GM18861 (cell line): ENCODE measurements around the gene OTUD5.

Experiments
- ATAC-seq: cut with Tn5 transposase; IDR thresholded peaks from one replicate; pipeline ENCODE4 v1.9.1; 2021; ENCODE audit not compliant: unreplicated experiment

OTUD5 gene

DNA sequence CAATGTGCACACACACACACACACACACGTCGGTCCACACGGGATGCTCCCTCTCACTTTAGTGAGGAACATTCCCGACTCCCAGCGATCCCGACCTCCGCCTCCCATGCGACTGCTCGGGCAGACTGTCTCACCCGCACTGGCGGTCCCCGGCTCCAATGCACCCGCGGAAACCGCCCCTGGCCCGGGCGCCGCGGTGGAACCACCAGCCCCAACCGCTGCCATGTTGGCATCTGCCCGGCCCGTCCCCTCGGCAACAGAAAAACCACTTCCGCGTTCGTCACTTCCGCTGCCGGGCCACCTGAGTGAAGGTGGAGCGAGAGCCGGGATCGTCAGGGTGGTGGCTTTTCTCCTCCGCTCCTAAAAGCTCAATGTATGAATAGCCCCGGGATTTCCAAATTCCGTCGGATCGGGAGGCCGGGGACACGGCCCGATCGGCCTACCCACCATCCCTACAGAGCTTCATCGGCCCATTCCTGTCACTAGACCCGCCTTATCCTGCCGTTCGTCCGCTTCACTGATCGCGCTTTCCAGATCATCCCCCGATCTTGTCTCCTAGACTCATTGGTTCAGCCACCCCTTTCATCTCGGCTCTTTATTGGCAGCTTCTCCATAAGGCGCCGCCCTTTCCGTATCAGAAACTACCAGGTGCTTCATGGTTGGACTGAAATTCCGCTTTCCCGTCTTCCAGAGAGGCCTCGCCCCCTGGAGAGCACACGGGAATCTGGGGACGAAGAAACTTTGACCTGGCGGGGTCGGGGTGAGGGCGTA is 45.8 kb downstream of the OTUD5 start, which contains the start of gene SLC35A2:
TSS of gene SLC35A2 (minus strand) at position 235 of the 771 bp plus-strand sequence. CDS start at position 225, 10 bp downstream.
- peak; percentile 36 for ATAC-seq

DNA sequence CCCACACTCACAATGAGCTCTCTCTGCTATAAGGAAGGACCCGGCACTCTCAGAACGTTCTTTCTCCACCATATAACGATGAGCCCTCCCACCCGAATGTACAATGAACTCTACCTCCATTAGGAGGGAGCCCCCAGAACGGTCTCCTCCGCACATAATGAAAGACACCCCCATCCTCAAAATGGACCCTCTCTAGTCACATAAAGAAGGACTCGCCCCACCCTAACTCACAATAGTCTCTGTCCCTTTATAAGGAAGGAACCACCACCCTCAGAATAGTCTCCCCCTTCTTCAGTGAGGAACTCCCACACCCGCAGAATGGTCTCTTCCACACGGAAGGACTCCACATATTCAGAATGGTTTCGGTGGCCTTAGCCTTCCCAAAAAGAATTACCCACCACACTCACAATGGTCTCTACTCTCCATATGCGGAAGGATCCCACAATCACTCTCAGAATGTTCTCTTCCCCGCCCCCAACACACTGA is 46.4 kb downstream of the OTUD5 start:
- no peak for ATAC-seq

DNA sequence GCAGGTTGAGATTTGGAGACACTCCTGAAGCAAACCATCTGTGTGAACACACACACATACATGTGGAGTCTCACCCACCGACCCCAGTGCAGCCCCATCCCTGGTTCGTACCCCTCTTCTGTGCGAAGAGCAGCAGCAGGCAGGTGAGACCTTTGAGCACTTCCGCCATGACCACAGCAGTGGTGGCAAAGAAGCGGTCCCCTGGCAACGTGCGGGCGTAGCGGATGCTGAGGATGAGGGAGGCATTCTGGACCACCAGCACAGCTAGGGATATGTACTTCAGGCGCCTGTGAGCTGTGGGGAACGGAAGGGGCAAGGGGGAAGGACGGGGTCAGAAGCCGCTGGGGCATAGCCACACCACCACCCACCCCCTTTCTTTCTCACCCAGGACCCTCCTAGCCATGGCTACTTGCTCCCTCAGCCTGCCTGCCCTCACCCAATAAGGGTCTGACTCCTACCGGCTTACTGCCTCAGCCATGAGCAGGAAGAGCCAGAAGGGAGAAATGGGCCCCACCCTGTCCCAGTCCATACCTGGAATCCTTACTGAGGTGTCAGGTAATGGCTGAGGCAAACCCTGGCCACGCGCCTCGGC is 47.6 kb downstream of the OTUD5 start:
- ATAC-seq: no peak

DNA sequence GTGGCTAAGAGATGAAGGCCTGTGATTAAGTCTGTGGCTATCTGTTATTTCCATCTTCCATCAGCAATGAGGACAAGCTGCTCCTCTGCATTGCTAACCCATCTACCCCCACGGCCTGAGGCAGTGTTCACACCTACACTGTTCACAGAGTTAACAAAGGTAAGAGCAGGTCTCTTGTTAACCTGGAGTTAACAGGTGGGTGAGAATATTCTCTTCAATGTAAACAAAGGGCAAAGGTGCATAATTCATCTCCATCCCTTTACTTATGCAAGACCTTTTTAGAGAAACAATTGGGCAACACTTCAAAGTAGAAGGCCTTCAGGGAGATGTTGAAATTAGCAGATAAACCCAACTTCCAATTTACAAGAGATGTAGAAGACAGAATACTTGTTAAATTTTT is 48.8 kb downstream of the OTUD5 start:
- ATAC-seq: no peak

DNA sequence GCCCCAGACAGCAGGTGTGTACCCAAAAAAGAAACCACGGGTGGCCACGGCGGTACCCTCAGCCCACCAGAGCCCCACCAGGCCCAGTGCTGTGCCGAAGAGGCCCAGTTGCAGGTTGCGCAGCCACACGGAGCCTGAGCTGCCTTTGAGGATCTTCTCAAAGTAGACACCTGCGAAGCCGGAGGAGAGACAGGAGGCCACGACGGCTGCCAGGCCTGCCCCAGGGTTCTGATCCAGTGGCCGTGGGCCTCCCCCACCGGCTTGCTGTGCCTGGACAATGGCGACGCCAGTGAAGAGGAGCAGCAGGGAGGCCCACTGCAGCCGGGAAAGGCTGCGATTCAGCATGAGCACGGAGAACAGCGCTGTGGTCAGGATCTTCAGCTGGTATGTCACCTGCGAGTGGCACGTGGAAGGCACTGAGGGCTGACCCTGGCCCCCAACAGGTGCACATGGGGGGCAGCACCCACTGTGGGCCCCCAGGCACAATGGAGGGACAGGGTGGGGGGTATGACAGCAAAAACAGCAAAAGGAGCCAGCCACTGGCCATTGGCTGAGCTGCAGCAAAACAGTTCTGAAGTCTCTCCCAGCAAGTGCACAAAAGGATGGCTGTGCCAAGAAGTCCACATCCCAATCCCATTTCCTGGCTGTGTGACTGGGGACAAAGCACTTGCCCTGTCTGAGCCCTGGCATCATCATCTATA is 52.2 kb downstream of the OTUD5 start:
- ATAC-seq: no peak

DNA sequence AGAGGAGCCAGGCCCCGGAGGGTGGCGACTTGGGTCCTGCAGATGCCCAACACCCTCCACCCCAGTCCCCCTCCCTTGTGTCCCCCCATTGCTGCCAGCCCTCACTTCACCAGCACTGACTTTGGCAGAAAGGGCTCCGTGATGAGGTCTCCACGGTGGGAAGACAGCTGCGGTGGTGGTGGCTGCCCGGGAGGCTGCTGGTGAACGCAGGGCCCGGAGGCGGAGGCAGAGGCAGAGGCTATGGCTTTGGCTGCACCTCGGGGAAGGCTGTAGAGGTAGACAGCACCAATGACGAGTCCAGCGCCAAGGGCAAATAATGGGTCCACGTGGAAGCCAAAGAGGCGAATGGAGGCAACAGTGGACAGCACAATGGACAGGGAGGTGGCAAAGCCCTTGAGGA is 52.8 kb downstream of the OTUD5 start:
- ATAC-seq: no peak

DNA sequence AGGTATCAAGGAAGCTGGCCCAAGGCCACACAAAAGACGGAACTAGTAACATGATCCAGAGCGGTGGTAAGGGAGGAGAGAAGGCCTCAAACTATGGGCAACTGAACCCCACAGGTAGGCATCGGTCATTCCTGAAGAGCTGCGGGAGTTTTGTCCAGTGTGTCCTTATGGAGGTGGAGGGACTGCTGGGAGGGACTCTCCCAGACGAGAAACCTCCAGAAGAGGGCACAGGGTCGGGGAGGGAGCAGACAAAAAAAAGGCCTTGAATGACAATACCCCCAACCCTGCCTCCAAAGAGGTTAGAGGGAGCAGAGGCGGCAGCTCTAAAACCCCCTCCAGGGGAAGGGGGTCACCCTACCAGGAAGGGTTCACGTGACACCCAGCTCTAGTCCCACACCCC is 53.2 kb downstream of the OTUD5 start:
- ATAC-seq: no peak

DNA sequence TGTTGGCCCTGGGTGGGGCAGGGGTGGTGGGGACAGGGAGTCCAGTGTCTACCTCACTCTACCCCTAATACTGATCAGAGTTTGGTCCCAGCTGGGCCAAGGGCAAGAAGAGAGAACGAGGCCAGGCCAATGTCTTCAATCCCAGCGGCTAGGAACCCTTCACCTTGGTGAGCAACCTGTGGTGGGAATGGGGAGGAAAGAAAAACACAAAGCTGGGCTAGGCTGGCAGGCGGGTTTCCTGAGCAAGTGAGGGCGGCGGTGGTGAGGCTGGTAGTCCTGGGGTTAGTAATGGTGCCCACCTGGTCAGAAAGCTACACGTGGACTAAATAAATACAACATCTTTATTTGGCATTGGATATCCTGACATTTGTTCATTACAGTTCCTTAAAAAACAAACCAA is 54.1 kb downstream of the OTUD5 start:
- ATAC-seq: no peak

DNA sequence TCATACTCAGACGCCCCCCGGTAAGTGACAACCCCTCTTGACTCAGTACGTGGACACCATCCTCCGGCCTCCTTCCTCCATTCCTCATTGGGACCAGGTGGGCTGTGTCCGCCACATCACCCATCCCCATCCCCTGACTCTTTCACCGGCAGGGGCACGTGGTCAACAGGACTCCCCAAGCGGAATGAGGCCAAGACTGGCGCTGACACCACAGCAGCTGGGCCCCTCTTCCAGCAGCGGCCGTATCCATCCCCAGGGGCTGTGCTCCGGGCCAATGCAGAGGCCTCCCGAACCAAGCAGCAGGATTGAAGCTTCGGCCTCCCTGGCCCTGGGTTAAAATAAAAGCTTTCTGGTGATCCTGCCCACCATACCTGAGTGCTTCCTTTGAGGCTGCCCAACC is 54.6 kb downstream of the OTUD5 start:
- ATAC-seq: no peak

DNA sequence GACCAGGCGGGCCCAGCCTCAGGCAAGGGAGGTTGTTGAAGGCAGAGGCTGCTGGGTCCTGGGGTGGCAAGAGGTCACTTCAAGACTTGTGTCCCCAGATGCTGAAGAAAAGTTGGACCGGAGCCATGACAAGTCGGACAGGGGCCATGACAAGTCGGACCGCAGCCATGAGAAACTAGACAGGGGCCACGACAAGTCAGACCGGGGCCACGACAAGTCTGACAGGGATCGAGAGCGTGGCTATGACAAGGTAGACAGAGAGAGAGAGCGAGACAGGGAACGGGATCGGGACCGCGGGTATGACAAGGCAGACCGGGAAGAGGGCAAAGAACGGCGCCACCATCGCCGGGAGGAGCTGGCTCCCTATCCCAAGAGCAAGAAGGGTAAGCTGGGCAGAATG is 55.3 kb downstream of the OTUD5 start:
- ATAC-seq: no peak

DNA sequence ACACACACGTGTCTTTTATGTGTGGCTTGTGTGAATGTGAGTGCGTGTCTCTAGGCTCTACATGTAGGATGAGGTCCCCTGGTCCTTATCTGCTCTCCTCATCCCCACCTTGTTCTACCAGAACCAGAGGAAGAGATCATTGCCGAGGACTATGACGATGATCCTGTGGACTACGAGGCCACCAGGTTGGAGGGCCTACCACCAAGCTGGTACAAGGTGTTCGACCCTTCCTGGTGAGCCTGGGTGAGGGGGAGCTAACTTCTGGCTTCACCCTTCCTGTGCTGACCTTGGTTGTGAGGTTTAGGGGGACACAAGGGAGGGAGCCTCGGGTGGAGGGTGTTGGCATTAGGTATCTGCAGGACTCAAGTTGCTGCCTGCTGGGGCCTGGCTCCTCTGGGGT is 56.3 kb downstream of the OTUD5 start:
- ATAC-seq: no peak

DNA sequence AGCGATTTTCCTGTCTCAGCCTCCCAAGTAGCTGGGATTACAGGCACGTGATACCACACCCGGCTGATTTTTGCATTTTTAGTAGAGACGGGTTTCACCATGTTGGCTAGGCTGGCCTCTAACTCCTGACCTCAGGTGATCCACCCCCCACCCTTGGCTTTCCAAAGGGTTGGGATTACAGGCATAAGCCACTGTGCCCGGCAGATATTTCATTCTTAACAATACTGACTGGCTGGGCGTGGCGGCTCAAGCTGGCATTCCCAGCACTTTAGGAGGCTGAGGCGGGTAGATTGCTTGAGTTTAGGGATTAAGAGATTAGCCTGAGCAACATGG is 58.4 kb downstream of the OTUD5 start:
- no peak for ATAC-seq

DNA sequence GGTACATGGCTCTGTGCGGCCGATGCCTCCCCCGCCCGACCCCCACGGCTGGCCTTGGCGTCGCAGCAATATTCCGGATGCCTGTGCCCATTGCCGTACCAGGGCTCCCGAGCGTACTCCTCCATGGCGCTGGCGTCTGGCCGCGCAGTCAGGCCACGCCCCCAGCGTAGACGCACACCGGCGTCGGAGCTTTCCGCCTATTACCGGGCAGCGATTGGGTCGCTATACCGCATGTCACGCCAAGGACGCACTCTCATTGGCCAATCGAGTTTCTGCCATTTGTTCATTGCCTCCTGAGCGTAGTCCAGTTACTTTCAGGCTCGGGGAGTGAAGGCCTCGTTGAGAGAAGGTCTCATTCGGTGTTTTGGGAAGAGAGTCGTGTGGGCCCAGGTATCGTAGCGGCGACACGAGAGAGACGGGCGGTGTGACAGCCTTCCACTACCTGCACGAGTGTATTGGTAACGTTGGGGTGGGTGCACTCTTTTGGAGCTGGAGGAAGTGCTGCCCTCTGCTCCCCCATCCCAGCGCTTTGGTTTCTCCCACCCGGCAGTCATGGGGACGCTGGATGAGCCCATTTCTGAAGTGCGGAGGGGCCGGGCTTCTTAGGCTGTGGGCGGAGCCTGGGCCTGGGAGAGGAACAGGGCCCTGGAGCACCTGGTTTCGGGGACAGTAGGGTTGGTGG is 59.6 kb downstream of the OTUD5 start, which contains the start of the genes PQBP1 and TIMM17B:
TSS of gene PQBP1 (plus strand) at position 306 of the 682 bp plus-strand sequence. CDS start 580 bp downstream, outside the sequence.
TSS of gene TIMM17B (minus strand) at position 144 of the 682 bp plus-strand sequence. CDS start at position 125, 19 bp downstream.
- peak; percentile 89 for ATAC-seq

DNA sequence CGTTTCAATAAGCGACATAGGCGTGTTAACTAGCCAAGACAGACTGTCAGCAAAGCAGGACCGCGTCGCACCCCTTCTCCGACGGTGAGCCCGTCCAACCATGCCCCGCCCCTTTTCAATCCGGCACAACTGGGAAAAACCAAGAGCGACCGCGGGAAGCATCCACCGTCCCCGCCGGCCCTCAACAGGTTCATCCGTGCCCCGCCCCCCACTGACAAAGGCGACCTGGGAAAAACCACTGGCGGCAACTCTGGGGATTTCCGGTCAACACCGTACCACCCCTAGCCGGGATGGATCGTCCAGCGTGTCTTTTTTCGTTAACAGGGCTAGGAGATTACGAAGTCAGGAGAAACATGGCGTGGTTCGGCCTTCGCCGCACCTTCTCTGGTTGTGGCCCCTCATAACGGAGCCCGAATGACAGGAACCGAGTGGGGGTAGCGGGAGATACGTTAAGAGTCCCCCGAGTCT is 60.2 kb downstream of the OTUD5 start:
- ATAC-seq: peak; percentile 3

DNA sequence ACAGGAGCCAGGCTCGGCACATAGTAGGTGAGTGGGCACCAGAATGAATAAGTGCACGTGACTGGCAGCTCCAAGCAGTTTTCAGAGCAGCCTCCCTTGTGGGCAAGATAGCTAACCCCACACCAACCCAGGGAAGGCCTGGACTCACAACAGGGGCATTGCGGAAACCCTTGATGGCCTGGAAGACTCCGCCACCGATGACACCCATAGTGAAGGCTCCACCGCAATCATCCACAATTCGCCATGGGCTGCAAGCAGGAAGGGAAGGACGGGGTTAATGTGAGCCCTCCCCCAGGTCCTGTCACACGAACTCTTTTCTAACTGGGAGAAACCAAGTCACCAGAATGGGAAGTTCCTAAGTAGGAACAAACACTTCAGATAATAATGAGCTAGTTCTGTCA is 60.8 kb downstream of the OTUD5 start:
- ATAC-seq: no peak

DNA sequence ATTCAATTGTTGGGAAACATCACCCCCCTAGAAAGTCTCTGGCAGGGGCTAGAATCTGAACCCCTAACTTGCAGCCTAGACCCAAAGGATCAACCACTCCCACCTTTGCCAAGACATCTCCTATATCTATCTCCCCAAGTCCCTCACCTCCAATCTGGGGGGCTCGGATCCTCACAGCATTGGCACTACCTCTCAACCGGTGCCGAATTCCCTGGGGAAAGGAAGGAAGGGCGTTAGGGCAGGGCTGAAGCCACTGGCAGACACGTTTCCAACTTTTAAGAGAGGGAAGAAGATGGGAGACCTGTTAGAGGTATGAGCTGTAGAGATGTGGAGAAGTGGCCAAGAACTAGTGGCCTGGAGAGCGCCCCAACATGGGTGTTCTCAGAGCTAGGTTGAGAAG is 62.5 kb downstream of the OTUD5 start:
- ATAC-seq: no peak

DNA sequence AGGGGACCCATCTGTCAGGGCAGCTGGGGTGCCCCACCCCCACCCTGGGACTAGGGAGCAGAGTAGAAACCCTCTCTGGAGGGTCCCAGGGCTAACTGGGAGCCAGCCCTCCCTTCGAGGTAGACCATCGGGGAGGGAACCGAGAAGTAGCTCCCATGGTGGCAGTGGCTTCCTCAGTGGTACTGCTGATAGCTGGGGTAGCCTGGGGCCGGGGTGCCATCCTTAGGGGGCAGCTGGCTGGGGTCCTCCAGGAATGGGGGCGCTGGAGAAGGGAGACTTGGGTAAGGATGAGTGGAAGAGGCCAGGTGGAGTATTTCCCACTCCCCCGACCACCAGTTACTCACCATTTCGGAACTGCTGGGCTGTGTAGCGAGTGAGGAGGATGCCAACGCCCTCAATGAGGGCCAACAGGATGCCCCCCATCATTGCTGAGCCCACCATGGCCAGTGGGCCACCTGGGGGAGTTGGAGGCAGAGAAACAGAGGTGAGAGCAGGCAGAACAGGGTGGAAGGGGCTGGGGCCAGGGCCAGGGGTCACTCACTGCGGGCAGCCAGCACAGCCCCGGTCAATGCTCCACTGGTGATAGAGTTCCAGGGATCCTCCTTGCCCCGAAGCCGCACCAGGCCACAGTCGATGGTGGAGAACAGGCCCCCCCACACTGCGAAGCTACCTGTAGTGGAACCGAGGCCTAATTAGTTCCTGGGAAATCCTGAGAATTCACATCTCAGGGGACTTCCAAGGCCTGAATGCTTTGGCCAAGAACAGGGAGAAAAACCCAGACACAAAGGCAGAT is 63.7 kb downstream of the OTUD5 start:
- ATAC-seq: no peak

DNA sequence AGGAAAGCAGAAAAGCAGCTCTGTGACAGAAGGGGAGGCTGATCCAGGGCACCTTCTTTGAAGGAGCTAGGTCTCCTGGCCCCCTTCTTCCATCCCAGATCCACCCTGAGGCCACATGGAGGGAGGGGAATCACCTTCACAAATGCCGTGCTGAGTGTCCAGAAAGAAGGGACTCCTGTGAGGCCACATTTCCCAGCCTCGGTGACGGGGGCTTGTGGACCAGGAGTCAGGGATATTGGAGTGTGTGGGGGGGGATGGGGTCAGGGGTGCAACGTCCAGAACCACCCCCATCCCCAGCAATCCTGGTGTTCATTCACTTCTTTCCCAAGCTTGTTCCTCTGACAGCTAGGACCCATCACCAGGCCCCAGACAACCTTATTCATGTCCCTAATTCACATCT is 64.5 kb downstream of the OTUD5 start:
- ATAC-seq: no peak

DNA sequence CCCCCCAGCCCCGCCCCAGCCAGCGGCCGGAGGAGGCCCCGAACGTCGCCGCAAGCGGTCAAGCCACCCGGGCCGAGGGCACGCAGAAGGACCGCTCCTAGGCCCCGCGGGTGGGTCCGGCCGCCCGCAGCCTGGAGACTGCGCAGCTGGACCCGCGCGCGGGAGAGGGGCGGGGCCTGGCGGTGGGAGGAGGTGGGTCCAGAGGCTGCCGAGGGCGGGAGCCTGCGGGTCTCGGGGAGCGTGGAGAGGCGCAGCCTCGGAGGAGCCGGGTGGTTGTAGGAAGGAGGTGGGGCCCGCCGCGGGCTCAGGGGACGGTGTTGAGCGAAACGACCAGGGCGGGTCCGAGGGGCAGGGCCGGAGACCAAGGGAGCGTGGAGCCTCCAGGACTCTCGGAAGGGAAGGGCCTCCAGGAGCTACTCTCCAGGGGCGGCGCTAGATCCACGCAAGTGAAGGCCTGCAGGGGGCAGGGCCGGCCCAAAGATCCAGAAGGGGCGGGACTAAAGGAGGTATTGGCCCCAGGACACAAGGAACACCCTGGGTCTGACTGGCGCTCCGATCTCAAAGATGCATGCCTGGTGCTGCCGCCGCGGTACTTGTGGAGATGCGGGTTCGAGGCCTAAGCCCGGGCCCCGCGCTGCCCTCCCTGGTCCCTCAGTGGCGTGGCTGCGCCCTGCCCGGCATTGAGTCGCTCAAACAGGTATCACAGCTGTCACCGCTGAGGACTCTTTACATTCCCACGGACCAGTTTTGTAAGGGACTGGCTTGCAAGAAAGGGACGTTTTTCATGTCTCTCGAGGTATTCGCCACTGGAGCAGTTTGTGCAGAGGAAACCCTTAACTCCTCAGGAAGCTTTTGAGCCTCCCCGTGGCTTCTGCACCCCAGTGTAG is 65.8 kb downstream of the OTUD5 start:
- ATAC-seq: peak; percentile 65
